Effector memory CD4-positive, alpha-beta T cell (primary cell): ENCODE measurements around the gene FAM131A.

ENCODE experiments used
- DNase-seq, 3 donors: peaks; one replicate each; pipeline ENCODE4 v3.0.0-alpha.2; 2020
- H3K27ac ChIP-seq: 2 replicates; pipeline ENCODE4 v1.7.0; 2013; ENCODE audit warnings: mild to moderate bottlenecking, low read length, moderate library complexity; ENCODE audit not compliant: insufficient read depth, poor library complexity, severe bottlenecking
- H3K27me3 ChIP-seq: replicated peaks from 2 replicates; pipeline ENCODE4 v1.7.0; 2013; ENCODE audit warnings: mild to moderate bottlenecking, low read length; ENCODE audit not compliant: insufficient read depth, control insufficient read depth, poor library complexity, severe bottlenecking
- H3K36me3 ChIP-seq: 2 replicates; pipeline ENCODE4 v1.7.0; 2013; ENCODE audit warnings: mild to moderate bottlenecking, low read length, moderate library complexity; ENCODE audit not compliant: control insufficient read depth, insufficient read depth
- H3K4me1 ChIP-seq: 2 replicates; pipeline ENCODE4 v1.7.0; 2013; ENCODE audit warnings: low read length, mild to moderate bottlenecking; ENCODE audit not compliant: control insufficient read depth, insufficient read depth, poor library complexity, severe bottlenecking
- H3K4me3 ChIP-seq: 2 replicates; pipeline ENCODE4 v1.7.0; 2013; ENCODE audit warnings: low read length, low read depth, mild to moderate bottlenecking; ENCODE audit not compliant: insufficient read depth, poor library complexity, severe bottlenecking
- H3K9me3 ChIP-seq: 2 replicates; pipeline ENCODE4 v1.7.0; 2013; ENCODE audit warnings: mild to moderate bottlenecking, low read length, moderate library complexity; ENCODE audit not compliant: control insufficient read depth

Gene FAM131A

DNA sequence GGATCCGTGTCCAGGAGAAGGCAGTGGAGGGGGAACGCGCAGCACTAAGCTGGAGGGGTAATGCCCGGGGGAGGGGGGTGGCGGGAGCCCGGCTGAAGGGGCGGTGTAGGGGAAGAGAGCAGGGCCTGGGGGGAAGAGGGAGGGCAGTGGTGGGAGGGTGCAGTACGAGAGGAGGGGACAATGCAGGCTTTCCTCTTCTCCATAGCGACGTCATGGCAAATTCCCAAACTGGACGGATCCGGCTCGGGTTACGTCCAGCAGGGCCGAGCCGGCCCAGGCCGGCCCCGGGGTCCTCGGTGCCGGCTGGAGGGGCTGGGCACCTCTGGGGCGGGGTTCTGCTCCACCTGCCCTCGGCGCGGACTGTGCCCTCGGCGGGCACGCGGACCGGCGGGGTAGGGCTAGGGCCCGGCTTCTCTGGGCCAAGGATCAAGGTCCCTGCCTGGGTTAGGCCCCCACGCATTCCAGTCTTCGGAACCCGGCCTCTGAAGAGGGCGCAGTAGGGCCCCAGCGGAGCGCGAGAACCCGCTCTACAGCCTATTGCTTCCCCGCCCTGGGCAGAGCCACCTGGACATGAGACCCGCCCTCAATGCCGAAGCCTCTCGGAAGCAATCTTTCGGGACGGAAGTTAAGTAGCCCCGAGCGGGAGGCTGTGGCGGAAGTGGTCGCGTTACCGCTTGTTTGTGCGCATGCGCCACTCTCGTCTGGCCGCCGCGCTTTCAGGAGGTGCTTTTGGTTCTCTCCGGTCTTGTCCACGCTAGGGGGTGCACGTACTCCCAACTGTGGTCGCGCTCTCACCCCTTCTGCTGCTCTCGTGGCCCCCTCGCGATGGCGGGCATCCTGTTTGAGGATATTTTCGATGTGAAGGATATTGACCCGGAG, 25.5 kb downstream of the FAM131A start:
- peaks cover 14% of the 10 kb centered on the region for H3K4me1 ChIP-seq
- peak overlapping the region; percentile 78 for H3K27ac ChIP-seq
- H3K4me3 ChIP-seq, result peak overlapping the region; percentile 77
- peaks cover 7% of the 10 kb centered on the region for H3K36me3 ChIP-seq
- H3K9me3 ChIP-seq, result no peaks in the 10 kb centered on the region
- no peaks in the 10 kb centered on the region for H3K27me3 ChIP-seq
- DNase-seq, result peak; percentile 88 to 93 (median 92)

DNA sequence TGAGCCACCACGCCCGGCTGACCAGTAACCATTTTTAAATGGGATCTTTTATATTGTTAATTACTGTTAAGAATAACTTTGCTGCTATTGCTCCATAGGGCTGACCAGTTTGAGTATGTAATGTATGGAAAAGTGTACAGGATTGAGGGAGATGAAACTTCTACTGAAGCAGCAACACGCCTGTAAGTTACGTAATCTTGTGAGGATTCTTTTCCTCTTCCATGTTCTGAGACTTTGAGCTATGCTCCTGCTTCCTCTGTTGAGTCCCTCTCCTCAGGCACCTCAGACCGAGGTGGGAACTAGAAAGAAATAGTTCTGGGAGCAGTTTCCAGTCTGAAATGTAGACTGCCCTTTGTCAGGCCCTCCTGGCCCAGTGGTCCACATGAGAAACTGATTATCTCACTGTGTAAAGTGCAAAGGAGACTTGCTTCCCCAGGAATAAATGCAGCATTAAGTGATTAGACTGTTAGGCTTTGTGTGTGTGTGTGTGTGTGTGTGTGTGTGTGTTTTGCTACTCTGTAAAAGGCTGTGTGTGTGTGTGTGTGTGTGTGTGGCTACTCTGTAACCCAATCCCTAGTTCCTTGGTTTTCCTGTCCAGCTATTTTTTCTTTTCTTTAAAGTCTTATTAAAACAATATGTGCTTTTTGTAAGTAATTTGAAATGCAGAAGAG, 29.4 kb downstream of the FAM131A start:
- Histone ChIP-seq H3K9me3 (no peaks in the 10 kb centered on the region), H3K4me3 (no peak overlapping the region), H3K4me1 (peaks cover 10% of the 10 kb centered on the region), H3K27me3 (no peaks in the 10 kb centered on the region), H3K27ac (no peak overlapping the region), H3K36me3 (peaks cover 16% of the 10 kb centered on the region)
- DNase-seq, result no peak

DNA sequence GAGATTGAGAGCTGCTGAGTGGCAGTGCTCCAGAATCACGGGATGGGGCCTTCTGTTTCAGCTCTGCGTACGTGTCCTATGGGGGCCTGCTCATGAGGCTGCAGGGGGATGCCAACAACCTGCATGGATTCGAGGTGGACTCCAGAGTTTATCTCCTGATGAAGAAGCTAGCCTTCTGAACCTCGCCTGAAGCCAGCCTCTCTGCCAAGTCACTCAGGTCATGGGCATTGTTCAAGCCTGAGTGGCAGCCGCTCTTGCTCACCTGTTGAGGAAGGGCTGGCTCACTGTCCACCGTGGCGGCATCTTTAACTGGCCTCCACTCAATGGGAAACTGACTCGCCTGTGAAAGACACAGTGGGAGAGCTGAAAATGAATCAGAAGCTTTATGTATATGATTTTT, 30.7 kb downstream of the FAM131A start:
- peaks cover 16% of the 10 kb centered on the region for H3K36me3 ChIP-seq
- DNase-seq, result no peak
- no peaks in the 10 kb centered on the region for H3K9me3 ChIP-seq
- no peak overlapping the region for H3K4me3 ChIP-seq
- H3K4me1 ChIP-seq, result peaks cover 2% of the 10 kb centered on the region
- no peaks in the 10 kb centered on the region for H3K27me3 ChIP-seq
- H3K27ac ChIP-seq, result no peak overlapping the region

DNA sequence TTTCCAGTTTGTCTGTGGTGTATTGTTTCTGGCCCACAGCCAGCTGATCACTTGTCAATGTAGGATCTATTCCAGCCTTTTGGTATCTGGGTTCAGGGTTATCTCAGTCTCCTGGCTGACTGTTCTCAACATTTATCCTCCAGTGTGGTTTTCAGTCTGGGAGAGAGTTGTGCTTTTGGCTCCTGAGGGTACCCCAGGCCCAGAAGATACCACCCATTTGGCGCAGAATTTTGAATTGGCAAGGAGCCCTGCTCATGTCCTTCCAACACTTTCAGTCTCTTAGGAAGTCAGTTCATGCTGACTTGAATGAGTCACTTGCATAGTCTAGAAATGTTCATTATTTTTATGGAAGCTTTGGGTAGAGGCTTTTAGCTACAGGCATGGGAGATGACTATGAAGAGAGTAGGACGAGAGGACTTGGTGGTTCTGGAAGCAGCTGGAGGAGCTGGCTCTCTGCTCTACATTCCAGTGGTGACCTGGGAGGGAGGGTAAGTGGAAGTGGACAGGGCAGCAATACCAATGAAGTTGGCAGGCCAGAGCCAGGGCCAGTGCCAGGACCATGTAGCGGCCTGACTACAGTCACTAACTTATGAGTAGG, 31.3 kb downstream of the FAM131A start:
- Histone ChIP-seq H3K4me3 (no peak overlapping the region), H3K27ac (no peak overlapping the region), H3K27me3 (no peaks in the 10 kb centered on the region), H3K36me3 (peaks cover 16% of the 10 kb centered on the region), H3K4me1 (peaks cover 2% of the 10 kb centered on the region), H3K9me3 (no peaks in the 10 kb centered on the region)
- no peak for DNase-seq

DNA sequence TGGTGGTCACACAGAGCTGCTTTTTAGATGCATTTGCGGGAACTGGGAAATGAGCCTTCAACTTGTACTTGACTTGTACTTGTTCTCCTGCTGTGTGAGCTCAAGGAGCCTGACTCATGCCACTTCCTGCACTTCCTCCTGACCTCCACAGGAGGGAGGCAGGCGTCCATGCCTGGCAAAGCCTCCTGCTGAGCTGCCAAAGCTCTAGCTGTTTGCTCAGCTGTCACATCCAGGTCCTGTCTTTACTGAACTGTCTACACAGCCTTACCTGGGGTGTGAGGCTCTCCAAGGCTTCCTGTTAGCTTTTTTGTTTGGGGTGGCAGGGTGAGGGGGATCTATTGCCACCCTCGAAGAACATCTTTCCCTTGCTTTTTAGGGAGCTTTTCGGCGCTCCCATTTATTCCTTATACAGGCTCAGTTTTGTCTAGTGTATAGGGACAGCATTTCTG, 34.2 kb downstream of the FAM131A start:
- no peaks in the 10 kb centered on the region for H3K27me3 ChIP-seq
- peak; percentile 21 to 26 (median 22) for DNase-seq
- no peak overlapping the region for H3K4me3 ChIP-seq
- H3K27ac ChIP-seq, result no peak overlapping the region
- no peaks in the 10 kb centered on the region for H3K4me1 ChIP-seq
- H3K36me3 ChIP-seq, result peaks cover 12% of the 10 kb centered on the region
- no peaks in the 10 kb centered on the region for H3K9me3 ChIP-seq

DNA sequence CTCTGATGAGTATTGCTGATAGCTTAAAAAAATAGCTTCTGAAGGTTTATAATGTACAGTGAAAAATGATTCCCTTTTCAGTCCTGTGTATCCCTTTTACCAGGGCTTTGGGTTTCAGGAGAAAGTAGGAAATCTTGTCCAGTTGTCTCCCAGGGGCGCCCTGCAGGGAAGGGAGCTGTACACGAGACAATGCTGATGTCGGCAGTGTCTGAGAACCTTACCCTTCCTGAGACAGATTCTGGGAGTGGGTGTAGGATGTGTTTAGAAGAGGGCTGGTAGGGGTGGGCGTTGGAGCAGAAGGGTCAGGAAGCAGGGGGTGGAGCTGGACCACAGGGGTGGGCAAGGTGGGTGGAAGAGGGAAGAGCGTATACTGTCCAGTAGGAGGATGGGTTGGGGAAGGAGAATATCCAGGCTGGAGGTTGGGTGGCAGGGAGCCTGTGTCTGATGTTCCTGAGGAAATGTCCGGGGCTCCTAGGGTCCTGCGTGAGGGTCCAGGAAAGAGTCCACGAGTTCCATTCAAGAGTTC, 35.0 kb downstream of the FAM131A start:
- no peak overlapping the region for H3K4me3 ChIP-seq
- H3K36me3 ChIP-seq, result peaks cover 12% of the 10 kb centered on the region
- no peaks in the 10 kb centered on the region for H3K4me1 ChIP-seq
- no peak overlapping the region for H3K27ac ChIP-seq
- DNase-seq, result no peak
- no peaks in the 10 kb centered on the region for H3K9me3 ChIP-seq
- no peaks in the 10 kb centered on the region for H3K27me3 ChIP-seq

DNA sequence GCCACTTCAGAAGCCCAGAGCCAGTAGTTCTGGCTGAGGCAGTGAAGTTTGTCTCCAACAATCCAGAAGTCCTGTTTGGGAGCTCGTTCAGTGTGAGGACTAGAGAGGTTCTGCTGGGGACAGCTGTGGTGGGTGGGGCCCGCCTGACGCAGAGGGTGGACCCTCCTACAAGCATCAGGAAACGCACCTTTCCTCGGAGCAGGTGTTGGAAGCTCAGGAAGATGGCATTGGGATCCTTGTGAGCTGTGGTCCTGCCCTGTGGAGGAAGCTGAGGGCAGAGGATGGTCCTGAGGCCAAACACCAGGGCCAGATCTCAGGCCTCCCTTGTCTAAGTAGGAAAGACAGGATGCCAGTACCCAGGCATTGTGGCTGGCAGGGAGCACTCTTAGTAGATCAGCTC, 35.5 kb downstream of the FAM131A start:
- Histone ChIP-seq H3K9me3 (no peaks in the 10 kb centered on the region), H3K27ac (no peak overlapping the region), H3K4me3 (no peak overlapping the region), H3K36me3 (peaks cover 9% of the 10 kb centered on the region), H3K27me3 (peaks cover 3% of the 10 kb centered on the region), H3K4me1 (no peaks in the 10 kb centered on the region)
- DNase-seq, result no peak

DNA sequence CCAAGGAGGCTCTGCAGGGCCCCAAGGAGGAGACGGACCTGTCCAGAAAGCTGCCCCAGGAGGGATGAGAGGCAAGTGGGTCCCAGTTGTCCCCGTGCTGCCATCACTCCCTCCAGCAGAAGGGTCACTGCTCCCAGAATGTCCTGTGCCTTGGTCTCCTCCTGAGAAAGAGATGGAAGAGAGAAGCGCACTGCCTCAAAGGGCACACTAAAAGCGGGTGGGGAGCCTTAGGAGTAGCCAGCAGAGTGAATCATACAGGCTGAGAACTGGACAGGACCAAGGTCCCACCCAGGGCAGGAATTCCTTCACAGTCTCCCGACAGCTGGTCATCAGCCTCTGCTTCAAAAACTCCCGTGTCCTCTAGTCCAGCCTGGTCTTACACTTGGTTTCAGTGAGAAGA, 36.0 kb downstream of the FAM131A start:
- Histone ChIP-seq H3K9me3 (no peaks in the 10 kb centered on the region), H3K4me3 (no peak overlapping the region), H3K36me3 (peaks cover 4% of the 10 kb centered on the region), H3K27ac (no peak overlapping the region), H3K4me1 (no peaks in the 10 kb centered on the region), H3K27me3 (peaks cover 4% of the 10 kb centered on the region)
- no peak for DNase-seq

DNA sequence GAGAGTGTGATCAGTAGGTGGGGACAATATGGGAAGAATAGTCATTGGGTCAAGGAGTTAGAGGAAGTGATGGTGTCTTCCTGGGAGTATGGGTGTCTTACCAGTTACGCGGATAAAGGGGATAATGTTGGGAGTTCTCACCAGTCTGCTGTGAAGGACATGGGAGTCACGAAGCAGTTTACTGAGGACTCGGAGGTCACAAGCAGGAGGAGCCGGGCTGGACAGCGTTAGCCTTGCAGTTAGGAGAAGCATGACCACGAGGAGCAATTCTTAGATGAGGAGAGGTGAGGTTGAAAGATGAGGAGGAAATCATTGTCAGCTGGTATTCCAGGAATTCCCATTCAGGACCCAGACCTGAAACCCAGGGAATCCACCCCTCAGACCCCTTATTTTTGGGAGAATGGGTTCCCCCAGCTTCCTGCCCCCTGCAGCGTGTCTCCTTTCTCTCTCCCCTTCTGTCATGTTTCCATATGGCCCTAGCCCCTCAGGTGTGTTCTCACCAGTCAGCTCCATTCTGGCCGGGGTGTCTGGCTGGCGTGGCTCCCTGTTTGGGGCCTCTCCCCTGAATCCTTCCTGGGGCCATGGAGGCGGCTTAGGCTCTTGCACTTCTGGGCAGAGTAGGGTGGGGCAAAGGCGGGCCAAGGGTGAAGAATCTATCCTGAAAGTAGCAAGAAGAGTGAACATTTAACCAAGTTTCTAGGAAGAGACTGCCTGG, 38.5 kb downstream of the FAM131A start:
- no peak for DNase-seq
- H3K4me3 ChIP-seq, result no peak overlapping the region
- no peak overlapping the region for H3K27ac ChIP-seq
- H3K36me3 ChIP-seq, result no peaks in the 10 kb centered on the region
- peaks cover 8% of the 10 kb centered on the region for H3K27me3 ChIP-seq
- H3K9me3 ChIP-seq, result no peaks in the 10 kb centered on the region
- peaks cover 5% of the 10 kb centered on the region for H3K4me1 ChIP-seq
